Left lung (tissue), 10 donors: ENCODE results near the gene GGACT. TPM values are rescaled to one million over a fixed set of nuclear protein-coding genes. Genes with fewer than 3 reads are reported as not detected.

Experiments
- ATAC-seq: fragments of 200-7000 bp; cut with Tn5 transposase; one replicate; pipeline ENCODE4 v1.9.1; 2020; ENCODE audit warnings: moderate library complexity
- DNase-seq, 4 donors: peaks; one replicate each; pipeline ENCODE4 v3.0.0-alpha.2; 2013 to 2020
- H3K27ac ChIP-seq, 2 donors: fragments of 200-600 bp; sonication (generic) in 1 of 2; one replicate each; pipeline versions ENCODE4 v1.5.0 to v1.8.0; 2020 to 2021
- H3K27me3 ChIP-seq, 2 donors: fragments of 200-600 bp; sonication (generic) in 1 of 2; one replicate each; pipeline versions ENCODE4 v1.5.0 to v1.8.0; 2020 to 2021
- H3K36me3 ChIP-seq, 2 donors: fragments of 200-600 bp; sonication (generic) in 1 of 2; one replicate each; pipeline versions ENCODE4 v1.5.0 to v1.8.0; 2020 to 2021
- H3K4me1 ChIP-seq, 2 donors: fragments of 200-600 bp; one replicate each; pipeline ENCODE4 v1.8.0; 2021
- H3K4me3 ChIP-seq, 2 donors: fragments of 200-600 bp; sonication (generic) in 1 of 2; one replicate each; pipeline versions ENCODE4 v1.5.0 to v1.8.0; 2020 to 2021; ENCODE audit warnings: mild to moderate bottlenecking in 1 of 2
- H3K9me3 ChIP-seq, 2 donors: fragments of 200-600 bp; sonication (generic) in 1 of 2; one replicate each; pipeline versions ENCODE4 v1.5.0 to v1.8.0; 2020 to 2021
- CTCF ChIP-seq, 2 donors: fragments of 200-600 bp; sonication (generic) in 1 of 2; IDR thresholded peaks; one replicate each; pipeline versions ENCODE4 v1.5.0 to v1.8.0; 2021; ENCODE audit warnings: antibody characterized with exemption in 2 of 2
- intact Hi-C, 2 donors: fragments of 100-400 bp; cut with DNase I; formaldehyde crosslinking; loops; one replicate each; pipeline versions ENCODE4 v1.11.2 to v1.14.2; 2022
- polyA plus RNA-seq, 6 donors: library from polyadenylated mRNA; unstranded; fragments of 120-200 nt; gene quantifications; one replicate each; pipeline ENCODE4 v1.2.1, GENCODE V29; 2013; ENCODE audit not compliant: insufficient read length in 6 of 6
- total RNA-seq, 2 donors: library from RNA; stranded (reverse); fragmentation: NEBNext Ultra II Directional; extraction: Animal tissue kit (Norgen Biotek cat#: 25700); gene quantifications; one replicate each; pipeline ENCODE4 v1.2.1, GENCODE V29; 2021
- donor health status: DM: no; HTN: yes; CAD: no.
- donor health status: DM: no; HTN: no; CAD: no.

The GGACT gene
- total and polyA plus RNA-seq, 8 donors, result 3.4 to 6.3 (median 4.5) TPM

GRCh38 chr13:100566543-100566942 lies 22.0 kb downstream of the GGACT start:
- ATAC-seq (no peak), DNase-seq (no peak)
- H3K27ac ChIP-seq, result no peak overlapping the region
- no peaks in the 10 kb centered on the region for H3K36me3 ChIP-seq
- intact Hi-C loops, result no loop called here
- no peak for TF ChIP-seq CTCF (IDR thresholded peaks at IDR 0.05)
- no peaks in the 10 kb centered on the region for H3K4me1 ChIP-seq
- H3K9me3 ChIP-seq, result no peaks in the 10 kb centered on the region
- no peak overlapping the region for H3K4me3 ChIP-seq
- H3K27me3 ChIP-seq, result no peaks in the 10 kb centered on the region

GRCh38 chr13:100565286-100565685 lies 23.3 kb downstream of the GGACT start:
- intact Hi-C loops, result no loop called here
- no peak overlapping the region for H3K4me3 ChIP-seq
- DNase-seq, result no peak
- no peaks in the 10 kb centered on the region for H3K9me3 ChIP-seq
- no peaks in the 10 kb centered on the region for H3K4me1 ChIP-seq
- no peaks in the 10 kb centered on the region for H3K27me3 ChIP-seq
- ATAC-seq, result no peak
- no peak for TF ChIP-seq CTCF (IDR thresholded peaks at IDR 0.05)
- H3K27ac ChIP-seq, result no peak overlapping the region
- H3K36me3 ChIP-seq, result no peaks in the 10 kb centered on the region

- H3K9me3 ChIP-seq, result no peaks in the 10 kb centered on the region
- no peak overlapping the region for H3K4me3 ChIP-seq
- no peaks in the 10 kb centered on the region for H3K27me3 ChIP-seq
- ATAC-seq (no peak), DNase-seq (no peak)
- TF ChIP-seq CTCF (IDR thresholded peaks at IDR 0.05), result no peak
- H3K27ac ChIP-seq, result no peak overlapping the region
- intact Hi-C loops, result no loop called here
- H3K36me3 ChIP-seq, result no peaks in the 10 kb centered on the region
- H3K4me1 ChIP-seq, result no peaks in the 10 kb centered on the region
Observed at GRCh38 chr13:100564444-100565223, 24.0 kb downstream of the GGACT start.

- TF ChIP-seq CTCF (IDR thresholded peaks at IDR 0.05), result no peak
- ATAC-seq, result no peak
- no peak overlapping the region for H3K4me3 ChIP-seq
- no peak for DNase-seq
- no peaks in the 10 kb centered on the region for H3K4me1 ChIP-seq
- H3K27me3 ChIP-seq, result no peaks in the 10 kb centered on the region
- no peaks in the 10 kb centered on the region for H3K9me3 ChIP-seq
- H3K36me3 ChIP-seq, result no peaks in the 10 kb centered on the region
- intact Hi-C loops, result no loop called here
- H3K27ac ChIP-seq, result no peak overlapping the region
Observed at GRCh38 chr13:100563779-100564178, 24.8 kb downstream of the GGACT start.

GRCh38 chr13:100561599-100562204 lies 26.9 kb downstream of the GGACT start:
- no peak for ATAC-seq
- no peak for TF ChIP-seq CTCF (IDR thresholded peaks at IDR 0.05)
- Histone ChIP-seq H3K9me3 (no peaks in the 10 kb centered on the region), H3K4me1 (no peaks in the 10 kb centered on the region), H3K4me3 (no peak overlapping the region), H3K36me3 (no peaks in the 10 kb centered on the region), H3K27ac (no peak overlapping the region), H3K27me3 (no peaks in the 10 kb centered on the region)
- intact Hi-C loops, result no loop called here
- DNase-seq, result no peak
